HCT116 (cell line): Measurements from ENCODE around the gene SH3GL1. TPM values are rescaled to one million over a fixed set of nuclear protein-coding genes. Genes with fewer than 3 reads are reported as not detected.

Source experiments
- ATAC-seq: fragments of 200-7000 bp; cut with Tn5 transposase; 2 replicates; pipeline ENCODE4 v1.9.1; 2020; ENCODE audit warnings: mild to moderate bottlenecking, moderate library complexity
- BruUV-seq: library from RNA; stranded (reverse); fragments of 400-500 nt; replicated peaks from 2 replicates; lab custom pipeline; 2021; lab: Mats Ljungman, UMichigan
- CTCF ChIA-PET: fragments of 300-600 bp; sonication (Branson Sonifier 250); formaldehyde crosslinking; loops from one replicate; lab custom pipeline; 2021; ENCODE audit warnings: antibody characterized with exemption; lab: Charles Lee
- POLR2A ChIA-PET: fragments of 300-600, 350-600 bp; sonication (Branson Sonifier 250); formaldehyde crosslinking; loops from one replicate; lab custom pipeline; 2021; ENCODE audit warnings: antibody characterized with exemption; lab: Charles Lee
- RAD21 ChIA-PET, 2 experiments: fragments of 300-600 bp; sonication (Branson Sonifier 250); formaldehyde crosslinking; loops; one replicate each; lab custom pipeline; 2023; ENCODE audit warnings: low total read pairs in 2 of 2; ENCODE audit not compliant: uncharacterized antibody in 2 of 2, unreplicated experiment in 2 of 2, low non-redundant PET in 1 of 2; lab: Charles Lee
- DNase-seq: peaks from one replicate; pipeline ENCODE4 v3.0.0-alpha.2; 2010; ENCODE audit warnings: low read depth, low spot score
- H2AFZ ChIP-seq: fragments of 200-600 bp; shearing (Covaris generic), sonication (generic); 2 replicates; pipeline ENCODE4 v1.6.1; 2017; ENCODE audit warnings: low read depth, mixed run types, mixed read lengths, antibody characterized with exemption, low read length; ENCODE audit not compliant: poor library complexity, severe bottlenecking
- H3K27ac ChIP-seq: 2 replicates; pipeline ENCODE4 v1.5.1; 2012; ENCODE audit warnings: low read depth, low read length
- H3K27me3 ChIP-seq: fragments of 200-600 bp; sonication (generic); 2 replicates; pipeline ENCODE4 v1.6.1; 2016; ENCODE audit warnings: mixed run types, low read length, mixed read lengths; ENCODE audit not compliant: insufficient read depth
- H3K36me3 ChIP-seq, 2 experiments: fragments of 200-500 bp in 1 of 2; fragments of 200-600 bp in 1 of 2; sonication (Bioruptor generic) in 1 of 2; sonication (generic) in 1 of 2; 2 replicates each; pipeline versions ENCODE4 v1.5.1 to v1.6.1; 2014 to 2016; ENCODE audit warnings: low read length in 2 of 2, inconsistent platforms in 1 of 2, mixed read lengths in 1 of 2, mixed run types in 1 of 2; ENCODE audit not compliant: insufficient read depth in 2 of 2, control insufficient read depth in 1 of 2
- H3K4me1 ChIP-seq, 2 experiments: fragments of 200-600 bp in 1 of 2; sonication (generic) in 1 of 2; 2 replicates each; pipeline versions ENCODE4 v1.5.1 to v1.6.1; 2012 to 2017; ENCODE audit warnings: low read length in 2 of 2, inconsistent platforms in 1 of 2, mild to moderate bottlenecking in 1 of 2, mixed read lengths in 1 of 2, mixed run types in 1 of 2, moderate library complexity in 1 of 2; ENCODE audit not compliant: insufficient read depth in 2 of 2, control insufficient read depth in 1 of 2
- H3K4me2 ChIP-seq: fragments of 200-600 bp; sonication (generic); 2 replicates; pipeline ENCODE4 v1.6.1; 2017; ENCODE audit warnings: mixed run types, low read length, mixed read lengths
- H3K4me3 ChIP-seq, 2 experiments: fragments of 200-600 bp in 1 of 2; sonication (generic) in 1 of 2; replicated peaks in 1 of 2; 2 replicates each; pipeline ENCODE4 v1.5.1; 2011 to 2016; ENCODE audit warnings: low read length in 2 of 2, control low read depth in 1 of 2, low read depth in 1 of 2, mild to moderate bottlenecking in 1 of 2, mixed read lengths in 1 of 2, mixed run types in 1 of 2
- H3K79me2 ChIP-seq: fragments of 200-600 bp; sonication (generic); 2 replicates; pipeline ENCODE4 v1.6.1; 2017; ENCODE audit warnings: mild to moderate bottlenecking, mixed run types, low read length, moderate library complexity, mixed read lengths; ENCODE audit not compliant: insufficient read depth
- H3K9ac ChIP-seq: fragments of 200-600 bp; sonication (generic); 2 replicates; pipeline ENCODE4 v1.6.1; 2016; ENCODE audit warnings: low read length, mixed read lengths
- H3K9me2 ChIP-seq: fragments of 200-600 bp; sonication (generic), shearing (Covaris generic); 2 replicates; pipeline ENCODE4 v1.6.1; 2017; ENCODE audit warnings: mixed run types, mild to moderate bottlenecking, moderate library complexity; ENCODE audit not compliant: insufficient read depth
- H3K9me3 ChIP-seq, 2 experiments: fragments of 200-500 bp in 1 of 2; fragments of 200-600 bp in 1 of 2; sonication (Bioruptor generic) in 1 of 2; sonication (generic) in 1 of 2; 2 replicates each; pipeline ENCODE4 v1.6.1; 2014 to 2017; ENCODE audit warnings: low read length in 2 of 2, mixed read lengths in 2 of 2, inconsistent platforms in 1 of 2, low read depth in 1 of 2, mild to moderate bottlenecking in 1 of 2, mixed run types in 1 of 2, moderate library complexity in 1 of 2; ENCODE audit not compliant: control insufficient read depth in 1 of 2, insufficient read depth in 1 of 2
- H4K20me1 ChIP-seq: fragments of 200-600 bp; sonication (generic), shearing (Covaris generic); 2 replicates; pipeline ENCODE4 v1.6.1; 2017; ENCODE audit warnings: mixed run types, mild to moderate bottlenecking, moderate library complexity; ENCODE audit not compliant: insufficient read depth
- ATF3 ChIP-seq: IDR thresholded peaks from 2 replicates; pipeline ENCODE4 v1.6.1; 2012
- CEBPB ChIP-seq: IDR thresholded peaks from 2 replicates; pipeline ENCODE4 v1.6.1; 2012; ENCODE audit warnings: low read depth
- CTCF ChIP-seq, 3 experiments: fragments of 200-600 bp in 1 of 3; sonication (generic) in 1 of 3; IDR thresholded peaks in 2 of 3; conservative IDR thresholded peaks in 1 of 3; 2 replicates each; pipeline ENCODE4 v1.5.1; 2012 to 2017; ENCODE audit warnings: low read depth in 2 of 3, low read length in 2 of 3, antibody characterized with exemption in 1 of 3, borderline replicate concordance in 1 of 3, control low read depth in 1 of 3, mild to moderate bottlenecking in 1 of 3, mixed read lengths in 1 of 3, mixed run types in 1 of 3, moderate library complexity in 1 of 3; ENCODE audit not compliant: insufficient read depth in 1 of 3
- ELF1 ChIP-seq: IDR thresholded peaks from 2 replicates; pipeline ENCODE4 v1.6.1; 2012; ENCODE audit warnings: low read depth, borderline replicate concordance
- EZH2phosphoT487 ChIP-seq: fragments of 200-600 bp; IDR thresholded peaks from 2 replicates; pipeline ENCODE4 v1.6.1; 2018; ENCODE audit warnings: antibody characterized with exemption, borderline replicate concordance
- FOSL1 ChIP-seq: IDR thresholded peaks from 2 replicates; pipeline ENCODE4 v1.6.1; 2012; ENCODE audit warnings: low read depth
- JUND ChIP-seq: IDR thresholded peaks from 2 replicates; pipeline ENCODE4 v1.6.1; 2012
- MAX ChIP-seq: IDR thresholded peaks from 2 replicates; pipeline ENCODE4 v1.6.1; 2012
- POLR2AphosphoS5 ChIP-seq: IDR thresholded peaks from 2 replicates; pipeline ENCODE4 v1.6.1; 2011; ENCODE audit warnings: mild to moderate bottlenecking, low read depth, low read length, moderate library complexity
- RAD21 ChIP-seq: IDR thresholded peaks from 2 replicates; pipeline ENCODE4 v1.6.1; 2012; ENCODE audit warnings: low read depth, mild to moderate bottlenecking
- REST ChIP-seq: IDR thresholded peaks from 2 replicates; pipeline ENCODE4 v1.6.1; 2012; ENCODE audit warnings: low read depth
- SIN3A ChIP-seq: IDR thresholded peaks from 2 replicates; pipeline ENCODE4 v1.6.1; 2012; ENCODE audit warnings: low read depth
- SP1 ChIP-seq: IDR thresholded peaks from 2 replicates; pipeline ENCODE4 v1.6.1; 2012; ENCODE audit warnings: low read depth
- SRF ChIP-seq: IDR thresholded peaks from 2 replicates; pipeline ENCODE4 v1.6.1; 2012; ENCODE audit warnings: low read depth
- TCF7L2 ChIP-seq: IDR thresholded peaks from 2 replicates; pipeline ENCODE4 v1.7.0; 2011; ENCODE audit warnings: borderline replicate concordance, inconsistent platforms; ENCODE audit not compliant: insufficient read depth, insufficient read length; ENCODE audit errors: extremely low read depth
- YY1 ChIP-seq: IDR thresholded peaks from 2 replicates; pipeline ENCODE4 v1.6.1; 2011; ENCODE audit warnings: low read length, low read depth, moderate library complexity, mild to moderate bottlenecking; ENCODE audit not compliant: insufficient replicate concordance; ENCODE audit errors: extremely low read depth
- ZBTB33 ChIP-seq: IDR thresholded peaks from 2 replicates; pipeline ENCODE4 v1.6.1; 2011; ENCODE audit warnings: mild to moderate bottlenecking, low read length, moderate library complexity; ENCODE audit not compliant: insufficient replicate concordance; ENCODE audit errors: extremely low read depth
- ZNF274 ChIP-seq: fragments of 200-500 bp; sonication (Bioruptor generic); IDR thresholded peaks from 2 replicates; pipeline ENCODE4 v1.6.1; 2014; ENCODE audit warnings: mild to moderate bottlenecking, low read depth, low read length, inconsistent platforms
- intact Hi-C: fragments of 100-400 bp; cut with micrococcal nuclease; formaldehyde crosslinking; loops from 2 replicates; pipeline ENCODE4 v1.10.0; 2022
- total RNA-seq: library from RNA; stranded (reverse); gene quantifications from one replicate; pipeline ENCODE4 v1.2.1, GENCODE V29; 2021; ENCODE audit not compliant: unreplicated experiment

SH3GL1 gene
- total RNA-seq, 1 experiment from 2014 or later, result 86.0 TPM

GRCh38 chr19:4369109-4369887, 31.0 kb downstream of the SH3GL1 start:
- H3K4me2 ChIP-seq, result no peak overlapping the region
- DNase-seq (no peak), ATAC-seq (no peak)
- no peaks in the 10 kb centered on the region for H3K9me3 ChIP-seq
- RAD21 ChIA-PET, result no interaction called here
- no TSS peak for BruUV-seq
- H3K9me2 ChIP-seq, result no peaks in the 10 kb centered on the region
- TF ChIP-seq SP1, result no peak
- no peak for TF ChIP-seq CEBPB
- TF ChIP-seq EZH2phosphoT487, result no peak
- no peak for TF ChIP-seq SIN3A
- TF ChIP-seq FOSL1, result no peak
- TF ChIP-seq JUND, result no peak
- no peak for TF ChIP-seq ZNF274
- no peak for TF ChIP-seq TCF7L2
- no peak for TF ChIP-seq REST
- TF ChIP-seq POLR2AphosphoS5, result no peak
- no peak for TF ChIP-seq ATF3
- no peak for TF ChIP-seq SRF
- no peak for TF ChIP-seq CTCF (IDR thresholded peaks at IDR 0.05 in 2 of 3, conservative IDR thresholded peaks at IDR 0.05 in 1 of 3; ENCODE audit: borderline replicate concordance in 1 of 3, insufficient read depth in 1 of 3, low read depth in 2 of 3, low read length in 2 of 3)
- no peak for TF ChIP-seq RAD21
- no peak for TF ChIP-seq MAX
- no peak for TF ChIP-seq YY1
- TF ChIP-seq ZBTB33, result no peak
- no peak for TF ChIP-seq ELF1
- no peaks in the 10 kb centered on the region for H4K20me1 ChIP-seq
- no peaks in the 10 kb centered on the region for H3K27me3 ChIP-seq
- intact Hi-C loops, result no loop called here
- no peak overlapping the region for H2AFZ ChIP-seq
- H3K4me3 ChIP-seq, result no peak overlapping the region
- no peaks in the 10 kb centered on the region for H3K36me3 ChIP-seq
- H3K79me2 ChIP-seq, result peaks cover 70% of the 10 kb centered on the region
- CTCF ChIA-PET, result interaction anchor here (0.9 to 1.4 kb wide), 2 partner anchors 33 to 102 kb away, joined by 3 read pairs; partner anchors contain the start of gene CHAF1A
- H3K9ac ChIP-seq, result 0 out of 2 replicates have a peak overlapping the region, but pooled peaks have one; percentile 5
- peak overlapping the region; percentile 3; the same call in 1 of the 2 replicates for H3K27ac ChIP-seq
- POLR2A ChIA-PET, result interaction anchor here (0.8 kb wide), 1 partner anchor 11 kb away, joined by 3 read pairs; no protein-coding TSS in a partner anchor
- H3K4me1 ChIP-seq, result peaks cover 10 to 36% of the 10 kb centered on the region in 2 experiments
